K562 (cell line): ENCODE measurements around the gene MTA2. TPM values are rescaled to one million over a fixed set of nuclear protein-coding genes. Genes with fewer than 3 reads are reported as not detected.

Source experiments
- BMI1 ChIP-seq: fragments of 150-350 bp; IDR thresholded peaks from 2 replicates; pipeline ENCODE4 v1.6.1; 2014; ENCODE audit warnings: low read length
- CHAMP1 ChIP-seq: fragments of 450-650 bp; IDR thresholded peaks from 2 replicates; pipeline ENCODE4 v1.6.1; 2016; ENCODE audit warnings: mild to moderate bottlenecking
- CHD4 ChIP-seq: fragments of 200-600 bp; sonication (generic); IDR thresholded peaks from 3 replicates; pipeline ENCODE4 v1.6.1; 2012; ENCODE audit warnings: low read depth, mild to moderate bottlenecking, mixed read lengths, low read length, inconsistent platforms; ENCODE audit not compliant: insufficient read depth, insufficient replicate concordance, poor library complexity, severe bottlenecking
- JUN ChIP-seq, 2 experiments: sonication (generic) in 1 of 2; formaldehyde crosslinking in 1 of 2; IDR thresholded peaks; 2 replicates each; pipeline versions ENCODE4 v1.6.1 to v1.8.0; 2012 to 2022; ENCODE audit warnings: borderline replicate concordance in 2 of 2, mild to moderate bottlenecking in 2 of 2, improper control_type of control experiment in 1 of 2, low read depth in 1 of 2, low read length in 1 of 2, missing genetic modification reagents in 1 of 2
- MEF2A ChIP-seq: IDR thresholded peaks from 2 replicates; pipeline ENCODE4 v1.6.1; 2011; ENCODE audit warnings: low read depth, mild to moderate bottlenecking, low read length, moderate library complexity; ENCODE audit not compliant: control insufficient read depth
- NCOA4 ChIP-seq: fragments of 450-650 bp; IDR thresholded peaks from 2 replicates; pipeline ENCODE4 v1.6.1; 2018; ENCODE audit warnings: mild to moderate bottlenecking; ENCODE audit not compliant: partially characterized antibody
- PATZ1 ChIP-seq: fragments of 250-450 bp; sonication (Bioruptor Pico); IDR thresholded peaks from 2 replicates; pipeline ENCODE4 v1.5.0; 2020; ENCODE audit warnings: mild to moderate bottlenecking, borderline replicate concordance
- PHF8 ChIP-seq: fragments of 200-600 bp; sonication (generic); IDR thresholded peaks from 2 replicates; pipeline ENCODE4 v1.6.1; 2012; ENCODE audit warnings: mixed run types, mild to moderate bottlenecking, inconsistent platforms, low read length, moderate library complexity, borderline replicate concordance
- PPARD ChIP-seq: fragments of 250-450 bp; sonication (Bioruptor Pico); IDR thresholded peaks from 2 replicates; pipeline ENCODE4 v1.8.0; 2022; ENCODE audit warnings: inconsistent platforms, mild to moderate bottlenecking, moderate library complexity
- PTTG1 ChIP-seq: fragments of 450-650 bp; IDR thresholded peaks from 2 replicates; pipeline ENCODE4 v1.6.1; 2016; ENCODE audit warnings: low read depth, mild to moderate bottlenecking, missing genetic modification characterization, missing compliant biosample characterization
- TAF9B ChIP-seq: fragments of 450-650 bp; IDR thresholded peaks from 2 replicates; pipeline ENCODE4 v1.6.1; 2018; ENCODE audit warnings: mild to moderate bottlenecking; ENCODE audit not compliant: partially characterized antibody
- TRIM24 ChIP-seq, 2 experiments: fragments of 450-650 bp; IDR thresholded peaks; 2 replicates each; pipeline ENCODE4 v1.6.1; 2016
- ZFX ChIP-seq: sonication (generic); formaldehyde crosslinking; IDR thresholded peaks from 2 replicates; pipeline ENCODE4 v1.8.0; 2022; ENCODE audit warnings: mild to moderate bottlenecking, missing genetic modification reagents, moderate library complexity
- ZNF384 ChIP-seq: IDR thresholded peaks from 2 replicates; pipeline ENCODE4 v1.6.1; 2012; ENCODE audit warnings: low read depth, low read length, improper control_type of control experiment
- ZNF449 ChIP-seq: fragments of 250-450 bp; sonication (Bioruptor Pico); IDR thresholded peaks from 2 replicates; pipeline ENCODE4 v1.8.0; 2022; ENCODE audit warnings: moderate library complexity, mild to moderate bottlenecking, inconsistent platforms
- ZNF551 ChIP-seq: fragments of 250-450 bp; sonication (Bioruptor Pico); IDR thresholded peaks from 2 replicates; pipeline ENCODE4 v1.5.0; 2021; ENCODE audit warnings: mild to moderate bottlenecking, moderate library complexity
- ZNF561 ChIP-seq: fragments of 450-650 bp; formaldehyde crosslinking; conservative IDR thresholded peaks from 2 replicates; pipeline ENCODE4 v1.4.0; 2020; ENCODE audit warnings: mild to moderate bottlenecking, moderate library complexity
- polyA plus RNA-seq, 8 experiments: library from polyadenylated mRNA; depleted of rRNA in 4 of 8; stranded (reverse) in 5 of 8; unstranded in 3 of 8; fragments of >200 nt; fragmentation: Nextera tagmentation in 2 of 8; fragmentation: Illumina TruSeq in 1 of 8; extraction: Ambion mirVana in 2 of 8; extraction: Trizol in 1 of 8; gene quantifications; 2 replicates each; pipeline versions ENCODE4 v1.2.1 to v1.2.3, GENCODE V29; 2011 to 2014; ENCODE audit warnings: inconsistent platforms in 1 of 8, missing spikeins in 1 of 8
- total RNA-seq, 7 experiments: library from RNA; depleted of rRNA in 6 of 7; stranded (reverse); fragments of >200 nt in 6 of 7; fragmentation: Illumina TruSeq in 2 of 7; extraction: Trizol in 2 of 7; gene quantifications; 2 replicates each; pipeline versions ENCODE4 v1.2.1 to v1.2.3, GENCODE V29; 2011 to 2021; ENCODE audit warnings: low replicate concordance in 1 of 7

Gene MTA2
- total and polyA plus RNA-seq, 9 of the 15 experiments (the other 6 are each of a cell fraction or from before 2014, with no cell fraction given) = 6.2 to 220 (median 172) TPM

- TF ChIP-seq TAF9B (no peak), ZFX (peak; percentile 67), PATZ1 (no peak), JUN (IDR thresholded peaks at IDR 0.05; ENCODE audit: borderline replicate concordance, low read depth, low read length) (no peak), JUN (CRISPR knock-in tag; IDR thresholded peaks at IDR 0.05; ENCODE audit: borderline replicate concordance) (no peak), TRIM24 (IDR thresholded peaks at IDR 0.05) (peak in 1 of 2 experiments; percentile 31; a peak in 1 of 4 replicates), PHF8 (no peak), ZNF449 (CRISPR knock-in tag) (no peak; the same call in 1 of the 2 replicates), PPARD (CRISPR knock-in tag) (no peak), ZNF384 (no peak), ZNF551 (CRISPR knock-in tag) (no peak), PTTG1 (no peak), MEF2A (no peak), NCOA4 (no peak), CHD4 (no peak), ZNF561 (CRISPR knock-in tag) (no peak), CHAMP1 (no peak), BMI1 (no peak)
Measured at GRCh38 chr11:62602141-62603071, 741 bp upstream of the MTA2 start (continued).
